MG63 (cell line): Measurements from ENCODE around the gene EEFSEC. TPM values are rescaled to one million over a fixed set of nuclear protein-coding genes. Genes with fewer than 3 reads are reported as not detected.

Source experiments
- DNase-seq: peaks from one replicate; pipeline ENCODE4 v3.0.0-alpha.2; 2020
- H3K27me3 ChIP-seq: fragments of 250-450 bp; sonication (Bioruptor Pico); 2 replicates; pipeline ENCODE4 v1.5.1; 2020; ENCODE audit warnings: mild to moderate bottlenecking, moderate library complexity
- H3K36me3 ChIP-seq: fragments of 250-450 bp; sonication (Bioruptor Pico); 2 replicates; pipeline ENCODE4 v1.5.1; 2020; ENCODE audit warnings: mild to moderate bottlenecking, moderate library complexity
- H3K4me3 ChIP-seq: fragments of 250-450 bp; sonication (Bioruptor Pico); 2 replicates; pipeline ENCODE4 v1.5.1; 2020; ENCODE audit warnings: mild to moderate bottlenecking, moderate library complexity
- H3K9me3 ChIP-seq: fragments of 250-450 bp; sonication (Bioruptor Pico); 2 replicates; pipeline ENCODE4 v1.5.1; 2020; ENCODE audit warnings: mild to moderate bottlenecking, moderate library complexity
- total RNA-seq: library from RNA; depleted of rRNA; stranded (reverse); fragments of >200 nt; shearing (Covaris generic); gene quantifications from 2 replicates; pipeline ENCODE4 v1.2.3, GENCODE V29; 2014; ENCODE audit warnings: low replicate concordance

The EEFSEC gene
- total RNA-seq, 1 experiment from 2014 or later = 6.8 TPM

- Histone ChIP-seq H3K27me3 (no peaks in the 10 kb centered on the region), H3K36me3 (no peaks in the 10 kb centered on the region), H3K4me3 (no peak overlapping the region), H3K9me3 (peaks cover 2% of the 10 kb centered on the region; the same call in 1 of the 2 replicates)
- no peak for DNase-seq
Measured at GRCh38 chr3:128422762-128423524, 269.7 kb downstream of the EEFSEC start.

- no peak for DNase-seq
- H3K9me3 ChIP-seq = peaks cover 2% of the 10 kb centered on the region; the same call in 1 of the 2 replicates
- no peaks in the 10 kb centered on the region for H3K36me3 ChIP-seq
- H3K27me3 ChIP-seq = no peaks in the 10 kb centered on the region
- no peak overlapping the region for H3K4me3 ChIP-seq
Measured at GRCh38 chr3:128423525-128424147, 270.4 kb downstream of the EEFSEC start.

- DNase-seq = no peak
- no peaks in the 10 kb centered on the region for H3K27me3 ChIP-seq
- no peaks in the 10 kb centered on the region for H3K9me3 ChIP-seq
- H3K36me3 ChIP-seq = no peaks in the 10 kb centered on the region
- H3K4me3 ChIP-seq = no peak overlapping the region
Measured at GRCh38 chr3:128424508-128425069, 271.3 kb downstream of the EEFSEC start.

- no peaks in the 10 kb centered on the region for H3K36me3 ChIP-seq
- no peak for DNase-seq
- H3K9me3 ChIP-seq = no peaks in the 10 kb centered on the region
- H3K4me3 ChIP-seq = no peak overlapping the region
- H3K27me3 ChIP-seq = no peaks in the 10 kb centered on the region
Measured at GRCh38 chr3:128425142-128425845, 272.0 kb downstream of the EEFSEC start.

- Histone ChIP-seq H3K9me3 (no peaks in the 10 kb centered on the region), H3K4me3 (no peak overlapping the region), H3K27me3 (no peaks in the 10 kb centered on the region), H3K36me3 (no peaks in the 10 kb centered on the region)
- DNase-seq = no peak
Measured at GRCh38 chr3:128425846-128426127, 272.5 kb downstream of the EEFSEC start.

- Histone ChIP-seq H3K27me3 (no peaks in the 10 kb centered on the region), H3K9me3 (no peaks in the 10 kb centered on the region), H3K4me3 (no peak overlapping the region), H3K36me3 (no peaks in the 10 kb centered on the region)
- DNase-seq = peak; percentile 35
Measured at GRCh38 chr3:128426128-128426921, 273.0 kb downstream of the EEFSEC start.

GRCh38 chr3:128427175-128427857 lies 274.0 kb downstream of the EEFSEC start:
- no peaks in the 10 kb centered on the region for H3K9me3 ChIP-seq
- no peak overlapping the region for H3K4me3 ChIP-seq
- no peak for DNase-seq
- no peaks in the 10 kb centered on the region for H3K36me3 ChIP-seq
- H3K27me3 ChIP-seq = no peaks in the 10 kb centered on the region

GRCh38 chr3:128427872-128428822 lies 274.9 kb downstream of the EEFSEC start:
- Histone ChIP-seq H3K27me3 (no peaks in the 10 kb centered on the region), H3K9me3 (no peaks in the 10 kb centered on the region), H3K36me3 (no peaks in the 10 kb centered on the region), H3K4me3 (no peak overlapping the region)
- DNase-seq = no peak

- Histone ChIP-seq H3K9me3 (no peaks in the 10 kb centered on the region), H3K27me3 (no peaks in the 10 kb centered on the region), H3K36me3 (no peaks in the 10 kb centered on the region), H3K4me3 (no peak overlapping the region)
- DNase-seq = no peak
Measured at GRCh38 chr3:128429275-128429674, 276.0 kb downstream of the EEFSEC start.

- H3K36me3 ChIP-seq = no peaks in the 10 kb centered on the region
- no peaks in the 10 kb centered on the region for H3K9me3 ChIP-seq
- no peaks in the 10 kb centered on the region for H3K27me3 ChIP-seq
- H3K4me3 ChIP-seq = no peak overlapping the region
- no peak for DNase-seq
Measured at GRCh38 chr3:128429751-128430150, 276.5 kb downstream of the EEFSEC start.

- no peak for DNase-seq
- H3K27me3 ChIP-seq = no peaks in the 10 kb centered on the region
- no peaks in the 10 kb centered on the region for H3K36me3 ChIP-seq
- no peaks in the 10 kb centered on the region for H3K9me3 ChIP-seq
- H3K4me3 ChIP-seq = no peak overlapping the region
Measured at GRCh38 chr3:128430301-128430700, 277.0 kb downstream of the EEFSEC start.

- no peak overlapping the region for H3K4me3 ChIP-seq
- no peak for DNase-seq
- H3K27me3 ChIP-seq = no peaks in the 10 kb centered on the region
- no peaks in the 10 kb centered on the region for H3K36me3 ChIP-seq
- H3K9me3 ChIP-seq = no peaks in the 10 kb centered on the region
Measured at GRCh38 chr3:128430731-128431130, 277.4 kb downstream of the EEFSEC start.

GRCh38 chr3:128431803-128432300 lies 278.6 kb downstream of the EEFSEC start:
- Histone ChIP-seq H3K4me3 (no peak overlapping the region), H3K36me3 (no peaks in the 10 kb centered on the region), H3K9me3 (peaks cover 4% of the 10 kb centered on the region; the same call in 1 of the 2 replicates), H3K27me3 (no peaks in the 10 kb centered on the region)
- DNase-seq = no peak

- Histone ChIP-seq H3K27me3 (no peaks in the 10 kb centered on the region), H3K36me3 (no peaks in the 10 kb centered on the region), H3K4me3 (no peak overlapping the region), H3K9me3 (peaks cover 4% of the 10 kb centered on the region; the same call in 1 of the 2 replicates)
- no peak for DNase-seq
Measured at GRCh38 chr3:128432301-128432970, 279.2 kb downstream of the EEFSEC start.
